Cortex of kidney (tissue), 1 donor: Measurements from ENCODE around the gene TMC4.

Experiments used
- DNase-seq: peaks from one replicate; lab custom pipeline; 2025; lab: John Stamatoyannopoulos, UW

Gene TMC4

DNA sequence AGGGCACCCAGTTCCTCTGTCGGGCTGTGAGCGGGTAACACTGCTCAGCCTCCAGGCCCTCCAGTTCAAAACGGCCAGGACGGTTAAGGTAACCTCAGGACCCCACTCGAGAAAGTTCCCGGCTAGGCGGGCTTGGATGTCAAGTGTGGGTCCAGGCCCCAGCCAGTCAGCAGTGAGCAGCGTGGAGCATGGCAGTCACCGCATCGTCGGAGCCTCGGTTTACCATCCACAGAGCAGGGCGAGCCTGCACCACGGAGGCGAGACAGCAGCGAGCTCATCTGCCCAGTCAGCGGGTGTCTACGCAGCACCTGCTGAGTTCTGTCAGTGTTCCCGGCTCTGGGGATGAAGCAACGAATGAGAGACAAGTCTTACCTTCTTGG lies 43.4 kb downstream of the TMC4 start:
- DNase-seq, result no peak

DNA sequence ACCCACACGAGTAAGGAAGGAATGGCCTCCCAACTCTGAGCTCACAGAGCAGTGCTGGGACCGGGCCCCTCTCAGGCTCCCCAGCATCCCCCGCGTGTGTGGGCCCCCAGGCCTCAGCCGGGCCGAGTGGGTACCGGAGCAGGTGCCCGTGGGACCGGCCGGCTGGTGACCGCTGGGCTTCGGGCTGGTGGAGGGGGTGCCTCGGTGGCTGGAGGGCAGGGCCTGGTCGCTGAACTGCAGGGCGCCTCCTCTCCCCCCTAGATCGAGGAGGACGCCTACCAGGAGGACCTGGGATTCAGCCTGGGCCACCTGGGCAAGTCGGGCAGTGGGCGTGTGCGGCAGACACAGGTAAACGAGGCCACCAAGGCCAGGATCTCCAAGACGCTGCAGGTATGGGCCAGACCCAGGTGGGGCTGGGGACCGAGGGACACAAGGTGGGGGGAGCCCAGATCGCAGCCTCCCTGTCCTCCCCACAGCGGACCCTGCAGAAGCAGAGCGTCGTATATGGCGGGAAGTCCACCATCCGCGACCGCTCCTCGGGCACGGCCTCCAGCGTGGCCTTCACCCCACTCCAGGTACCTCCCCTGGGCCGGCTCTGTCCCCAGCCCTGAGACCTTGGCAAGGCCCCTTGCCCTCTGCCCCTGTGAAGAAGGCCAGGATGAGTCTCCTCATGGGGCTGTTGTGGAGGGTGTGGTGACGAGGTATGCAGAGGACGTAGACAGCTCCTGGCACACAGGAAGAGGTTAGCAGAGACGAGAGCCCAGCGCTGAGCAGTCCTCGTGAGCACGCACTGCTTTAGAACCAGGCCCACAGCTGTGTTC lies 44.0 kb downstream of the TMC4 start:
- no peak for DNase-seq

DNA sequence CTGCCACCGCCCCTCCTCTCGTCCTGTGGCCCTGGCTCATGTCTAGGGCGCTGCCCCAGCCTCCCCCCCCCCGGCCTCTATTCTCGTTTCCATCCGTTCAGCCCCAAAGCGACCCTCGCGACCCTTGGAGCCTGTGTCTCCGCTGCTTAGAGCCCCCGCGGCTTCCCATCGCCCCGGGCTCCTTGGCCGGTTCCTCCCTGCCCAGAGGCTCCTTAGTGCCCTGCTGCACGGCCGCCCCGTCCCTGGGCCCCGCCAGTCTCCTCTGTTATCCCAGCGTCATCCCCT lies 44.6 kb downstream of the TMC4 start:
- DNase-seq, result no peak

DNA sequence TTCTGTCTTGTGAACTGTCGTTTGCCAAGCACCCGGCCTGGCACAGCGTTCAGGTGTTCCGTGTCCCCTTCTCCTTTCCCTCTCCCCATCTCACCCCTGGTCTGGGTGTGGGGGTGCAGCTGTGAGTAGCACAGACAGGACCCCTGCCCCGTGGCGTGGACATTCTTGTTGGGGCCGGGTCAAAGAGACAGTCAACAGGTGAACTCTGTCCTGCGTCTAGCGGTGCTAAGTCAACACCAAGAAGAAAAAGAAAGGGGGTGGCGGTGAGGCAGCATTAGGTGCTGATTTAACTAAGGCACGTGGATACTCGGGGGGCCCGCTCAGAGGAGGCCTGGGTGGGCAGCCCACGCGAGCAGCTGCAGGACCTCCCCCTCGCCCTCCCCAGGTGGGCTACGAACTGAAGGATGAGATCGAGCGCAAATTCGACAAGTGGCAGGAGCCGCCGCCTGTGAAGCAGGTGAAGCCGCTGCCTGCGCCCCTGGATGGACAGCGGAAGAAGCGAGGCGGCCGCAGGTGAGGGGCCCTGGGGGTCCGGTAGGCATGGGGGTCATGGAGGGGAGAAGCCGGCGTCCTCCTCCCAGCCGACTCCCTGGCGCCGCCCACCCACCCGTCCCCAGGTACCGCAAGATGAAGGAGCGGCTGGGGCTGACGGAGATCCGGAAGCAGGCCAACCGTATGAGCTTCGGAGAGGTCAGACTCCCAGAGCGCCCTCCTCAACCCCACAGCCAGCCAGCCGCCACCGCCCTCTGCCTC lies 45.1 kb downstream of the TMC4 start:
- DNase-seq, result no peak

DNA sequence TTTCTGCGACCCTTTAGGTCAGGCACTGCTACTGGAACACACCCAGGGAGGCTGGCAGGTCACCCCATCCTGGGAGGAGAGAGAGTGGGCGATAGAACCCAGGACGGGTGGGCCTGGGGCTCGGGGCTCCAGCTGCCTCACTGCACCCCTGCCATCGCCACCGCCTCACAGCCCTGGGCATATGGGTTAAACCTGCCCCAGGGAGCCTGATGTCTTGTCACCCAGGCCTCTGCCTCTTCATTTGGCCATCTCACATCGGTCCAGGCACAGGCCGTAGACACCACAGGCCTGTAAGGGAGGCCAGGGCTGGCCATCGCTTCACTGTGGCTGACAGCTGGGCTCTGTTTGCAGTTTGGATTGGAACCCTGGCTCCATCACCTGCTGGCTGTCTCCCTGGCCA lies 47.2 kb downstream of the TMC4 start:
- DNase-seq, result no peak

DNA sequence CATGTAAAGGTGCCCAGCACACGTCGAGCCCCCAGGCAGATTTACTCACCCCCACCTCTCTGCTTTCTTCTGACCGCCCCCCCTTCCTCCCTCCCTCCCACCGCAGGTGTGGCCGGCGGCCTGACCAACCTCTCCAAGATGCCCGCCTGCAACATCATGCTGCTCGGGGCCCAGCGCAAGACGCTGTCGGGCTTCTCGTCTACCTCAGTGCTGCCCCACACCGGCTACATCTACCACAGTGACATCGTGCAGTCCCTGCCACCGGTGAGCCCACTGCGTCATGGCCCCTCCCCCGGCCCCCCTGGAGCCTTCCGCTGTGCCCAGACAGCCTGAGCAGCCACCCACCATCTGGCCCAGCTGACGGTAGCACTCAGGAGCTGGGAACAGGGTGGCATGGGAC lies 48.6 kb downstream of the TMC4 start:
- no peak for DNase-seq

DNA sequence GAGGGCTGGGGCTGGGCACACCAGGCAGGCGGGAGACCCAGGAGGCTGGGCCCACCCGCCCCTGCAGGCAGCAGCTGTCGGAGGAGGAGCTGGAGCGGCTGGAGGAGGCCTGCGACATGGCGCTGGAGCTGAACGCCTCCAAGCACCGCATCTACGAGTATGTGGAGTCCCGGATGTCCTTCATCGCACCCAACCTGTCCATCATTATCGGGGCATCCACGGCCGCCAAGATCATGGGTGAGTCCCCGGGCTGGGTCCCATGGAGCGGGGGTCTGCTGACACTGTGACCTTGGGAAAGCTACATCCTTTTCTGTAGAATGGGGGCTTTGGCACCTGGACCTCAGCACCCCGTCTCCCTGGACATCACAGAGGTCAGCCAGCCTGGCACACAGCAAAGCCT lies 49.3 kb downstream of the TMC4 start:
- DNase-seq, result no peak

DNA sequence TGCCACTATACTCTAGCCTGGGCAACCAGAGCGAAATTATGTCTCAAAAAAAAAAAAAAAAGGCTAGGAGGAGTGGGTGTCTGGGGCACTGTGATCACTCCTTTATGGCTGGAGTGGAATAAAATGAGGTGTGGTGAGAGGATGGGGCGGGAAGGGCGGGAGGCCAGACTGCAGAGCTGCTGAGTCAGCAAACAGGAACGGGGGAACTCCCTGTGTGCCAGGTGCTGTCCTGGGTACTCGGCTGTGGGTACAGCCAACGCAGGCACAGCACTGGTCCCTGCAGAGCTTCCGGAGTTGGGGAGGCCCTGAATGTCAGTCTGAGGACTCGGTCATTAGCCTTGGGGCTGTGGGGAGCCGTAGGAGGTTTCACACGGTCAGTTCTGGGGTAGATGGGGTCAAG lies 51.7 kb downstream of the TMC4 start:
- no peak for DNase-seq

DNA sequence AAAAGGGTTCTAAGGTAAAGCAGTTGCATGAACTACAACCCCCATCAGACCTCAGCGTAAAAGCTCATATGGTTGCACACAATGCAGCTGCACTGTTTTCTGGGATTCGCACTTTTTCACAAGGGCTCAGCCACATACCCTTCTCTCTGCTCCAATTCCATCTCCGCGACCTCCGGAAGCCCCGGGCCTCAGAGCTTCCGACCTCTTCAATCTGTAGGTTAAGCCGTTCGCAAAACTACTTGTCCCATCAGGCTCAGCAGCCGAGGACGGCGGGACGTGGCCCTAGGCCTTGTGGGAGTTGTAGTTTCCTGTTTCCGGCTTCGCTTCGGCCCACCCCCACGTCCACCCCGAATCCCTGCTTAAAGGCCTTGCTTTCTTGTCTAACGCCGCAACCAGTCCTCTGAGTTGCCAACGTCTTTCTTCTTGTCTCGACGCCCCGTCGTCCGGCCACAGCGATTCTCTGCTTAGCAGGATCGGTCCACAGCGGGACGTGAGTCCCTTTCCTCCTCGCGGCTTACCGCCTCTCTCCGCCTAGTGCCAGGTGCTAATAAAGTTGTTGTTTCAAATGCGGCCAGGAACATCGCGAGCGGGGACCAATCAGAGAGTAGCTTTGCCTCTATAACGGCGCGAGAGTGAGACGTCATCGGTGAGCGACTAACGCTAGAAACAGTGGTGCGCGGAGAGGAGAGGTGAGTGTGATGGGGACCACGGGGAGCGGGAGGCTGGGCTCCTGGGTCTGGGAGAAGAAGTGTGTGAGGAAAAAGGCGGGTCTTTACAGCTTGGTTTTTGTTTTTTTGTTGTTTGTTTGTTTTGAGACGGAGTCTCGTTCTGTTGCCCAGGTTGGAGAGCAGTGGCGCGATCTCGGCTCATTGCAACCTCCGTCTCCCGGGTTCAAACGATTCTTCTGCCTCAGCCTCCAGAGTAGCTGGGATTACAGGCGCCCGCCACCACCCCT lies 57.6 kb downstream of the TMC4 start, which contains the start of the genes PRPF31 and TFPT:
PRPF31 (plus strand) TSS at position 646 of the 955 bp plus-strand sequence. CDS start 2,525 bp downstream, outside the sequence.
TFPT (minus strand) TSS at position 549 of the 955 bp plus-strand sequence; CDS start at position 161, 388 bp downstream.
- no peak for DNase-seq

DNA sequence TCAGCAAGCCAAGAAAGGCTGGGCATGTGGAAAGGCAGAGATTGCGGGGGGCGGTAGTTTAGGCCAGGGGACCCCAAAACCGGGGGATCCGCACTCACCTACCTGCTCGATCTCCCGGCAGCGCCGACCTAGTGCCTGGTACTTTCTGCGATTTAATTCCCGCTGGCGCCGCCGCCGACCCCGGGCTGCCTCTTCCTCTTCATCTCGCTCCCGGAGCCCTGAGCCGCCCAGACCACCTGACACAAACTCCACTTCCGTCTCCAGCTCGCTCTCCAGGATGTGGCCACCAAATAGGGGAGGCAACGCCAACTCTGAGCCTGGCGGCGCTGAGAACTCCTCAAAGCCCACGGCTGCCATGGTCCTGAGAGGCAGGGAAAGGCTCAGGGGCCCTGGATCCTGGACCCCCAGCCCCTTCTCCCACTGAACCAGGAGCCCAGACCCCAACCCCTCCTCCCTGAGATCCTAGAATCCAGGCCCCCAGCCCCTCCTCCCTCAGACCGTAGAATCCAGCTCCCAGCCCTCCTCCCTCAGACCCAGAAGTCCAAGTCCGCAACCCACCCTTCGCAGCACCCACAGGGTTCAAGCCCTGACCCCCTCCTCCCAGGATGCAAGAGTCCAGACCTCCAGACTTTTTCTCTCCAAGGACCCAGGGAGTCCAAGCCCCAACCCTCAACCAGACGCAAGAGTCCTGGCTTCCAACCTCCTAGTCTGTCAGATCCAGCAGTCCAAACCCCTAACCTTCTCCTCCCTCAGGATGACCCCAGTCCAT lies 58.4 kb downstream of the TMC4 start:
- no peak for DNase-seq
